Left lung (tissue), 10 donors: ENCODE results near the gene NBL1. TPM values are rescaled to one million over a fixed set of nuclear protein-coding genes. Genes with fewer than 3 reads are reported as not detected.

Experiments
- ATAC-seq: fragments of 200-7000 bp; cut with Tn5 transposase; one replicate; pipeline ENCODE4 v1.9.1; 2020; ENCODE audit warnings: moderate library complexity
- DNase-seq, 4 donors: peaks; one replicate each; pipeline ENCODE4 v3.0.0-alpha.2; 2013 to 2020
- H3K27ac ChIP-seq, 2 donors: fragments of 200-600 bp; sonication (generic) in 1 of 2; one replicate each; pipeline versions ENCODE4 v1.5.0 to v1.8.0; 2020 to 2021
- H3K27me3 ChIP-seq, 2 donors: fragments of 200-600 bp; sonication (generic) in 1 of 2; one replicate each; pipeline versions ENCODE4 v1.5.0 to v1.8.0; 2020 to 2021
- H3K36me3 ChIP-seq, 2 donors: fragments of 200-600 bp; sonication (generic) in 1 of 2; one replicate each; pipeline versions ENCODE4 v1.5.0 to v1.8.0; 2020 to 2021
- H3K4me1 ChIP-seq, 2 donors: fragments of 200-600 bp; one replicate each; pipeline ENCODE4 v1.8.0; 2021
- H3K4me3 ChIP-seq, 2 donors: fragments of 200-600 bp; sonication (generic) in 1 of 2; one replicate each; pipeline versions ENCODE4 v1.5.0 to v1.8.0; 2020 to 2021; ENCODE audit warnings: mild to moderate bottlenecking in 1 of 2
- H3K9me3 ChIP-seq, 2 donors: fragments of 200-600 bp; sonication (generic) in 1 of 2; one replicate each; pipeline versions ENCODE4 v1.5.0 to v1.8.0; 2020 to 2021
- CTCF ChIP-seq, 2 donors: fragments of 200-600 bp; sonication (generic) in 1 of 2; IDR thresholded peaks; one replicate each; pipeline versions ENCODE4 v1.5.0 to v1.8.0; 2021; ENCODE audit warnings: antibody characterized with exemption in 2 of 2
- intact Hi-C, 2 donors: fragments of 100-400 bp; cut with DNase I; formaldehyde crosslinking; loops; one replicate each; pipeline versions ENCODE4 v1.11.2 to v1.14.2; 2022
- polyA plus RNA-seq, 6 donors: library from polyadenylated mRNA; unstranded; fragments of 120-200 nt; gene quantifications; one replicate each; pipeline ENCODE4 v1.2.1, GENCODE V29; 2013; ENCODE audit not compliant: insufficient read length in 6 of 6
- total RNA-seq, 2 donors: library from RNA; stranded (reverse); fragmentation: NEBNext Ultra II Directional; extraction: Animal tissue kit (Norgen Biotek cat#: 25700); gene quantifications; one replicate each; pipeline ENCODE4 v1.2.1, GENCODE V29; 2021
- donor health status: DM: no; HTN: yes; CAD: no.
- donor health status: DM: no; HTN: no; CAD: no.

The NBL1 gene
- total and polyA plus RNA-seq, 8 donors: 69.1 to 180 (median 89.6) TPM

- Histone ChIP-seq H3K36me3 (no peaks in the 10 kb centered on the region), H3K4me1 (peaks cover 0 to 8% of the 10 kb centered on the region in 2 donors), H3K27ac (no peak overlapping the region), H3K4me3 (no peak overlapping the region), H3K27me3 (peaks cover 29 to 94% of the 10 kb centered on the region in 2 donors), H3K9me3 (no peaks in the 10 kb centered on the region)
- intact Hi-C loops: no loop called here
- no peak for TF ChIP-seq CTCF (IDR thresholded peaks at IDR 0.05)
- DNase-seq: no peak
- ATAC-seq: no peak
These were observed 21.0 kb downstream of the NBL1 start for GRCh38 chr1:19665186-19665495.

GRCh38 chr1:19665496-19666465, 21.7 kb downstream of the NBL1 start:
- ATAC-seq (no peak), DNase-seq (no peak)
- intact Hi-C loops: no loop called here
- Histone ChIP-seq H3K27me3 (peaks cover 29 to 87% of the 10 kb centered on the region in 2 donors), H3K9me3 (no peaks in the 10 kb centered on the region), H3K36me3 (no peaks in the 10 kb centered on the region), H3K4me1 (peaks cover 0 to 8% of the 10 kb centered on the region in 2 donors), H3K4me3 (no peak overlapping the region), H3K27ac (no peak overlapping the region)
- TF ChIP-seq CTCF (IDR thresholded peaks at IDR 0.05): no peak

- Histone ChIP-seq H3K27ac (no peak overlapping the region), H3K4me1 (peaks cover 0 to 8% of the 10 kb centered on the region in 2 donors), H3K27me3 (peaks cover 28 to 63% of the 10 kb centered on the region in 2 donors), H3K36me3 (no peaks in the 10 kb centered on the region), H3K4me3 (no peak overlapping the region), H3K9me3 (no peaks in the 10 kb centered on the region)
- TF ChIP-seq CTCF (IDR thresholded peaks at IDR 0.05): no peak
- DNase-seq (no peak), ATAC-seq (no peak)
- intact Hi-C loops: no loop called here
These were observed 24.8 kb downstream of the NBL1 start for GRCh38 chr1:19668888-19669287.

- DNase-seq: no peak
- intact Hi-C loops: no loop called here
- TF ChIP-seq CTCF (IDR thresholded peaks at IDR 0.05): no peak
These were observed 26.7 kb downstream of the NBL1 start for GRCh38 chr1:19670787-19671186.

GRCh38 chr1:19672237-19672636, 28.1 kb downstream of the NBL1 start:
- Histone ChIP-seq H3K4me1 (no peaks in the 10 kb centered on the region), H3K27ac (no peak overlapping the region), H3K9me3 (no peaks in the 10 kb centered on the region), H3K27me3 (peaks cover 0 to 54% of the 10 kb centered on the region in 2 donors), H3K36me3 (no peaks in the 10 kb centered on the region), H3K4me3 (no peak overlapping the region)
- ATAC-seq: no peak
- intact Hi-C loops: no loop called here
- DNase-seq: no peak
- no peak for TF ChIP-seq CTCF (IDR thresholded peaks at IDR 0.05)

More at GRCh38 chr1:19670787-19671186, 26.7 kb downstream of the NBL1 start:
- no peaks in the 10 kb centered on the region for H3K4me1 ChIP-seq
- H3K27ac ChIP-seq: no peak overlapping the region
- H3K4me3 ChIP-seq: no peak overlapping the region
- no peaks in the 10 kb centered on the region for H3K36me3 ChIP-seq
- no peaks in the 10 kb centered on the region for H3K9me3 ChIP-seq
- H3K27me3 ChIP-seq: peaks cover 9 to 58% of the 10 kb centered on the region in 2 donors
- ATAC-seq: no peak
